Fibroblast of gingiva (primary cell): Measurements from ENCODE around the gene FEN1.

ENCODE experiments used
- DNase-seq: peaks from one replicate; pipeline ENCODE4 v3.0.0-alpha.2; 2011; ENCODE audit warnings: low read depth

The FEN1 gene

DNA sequence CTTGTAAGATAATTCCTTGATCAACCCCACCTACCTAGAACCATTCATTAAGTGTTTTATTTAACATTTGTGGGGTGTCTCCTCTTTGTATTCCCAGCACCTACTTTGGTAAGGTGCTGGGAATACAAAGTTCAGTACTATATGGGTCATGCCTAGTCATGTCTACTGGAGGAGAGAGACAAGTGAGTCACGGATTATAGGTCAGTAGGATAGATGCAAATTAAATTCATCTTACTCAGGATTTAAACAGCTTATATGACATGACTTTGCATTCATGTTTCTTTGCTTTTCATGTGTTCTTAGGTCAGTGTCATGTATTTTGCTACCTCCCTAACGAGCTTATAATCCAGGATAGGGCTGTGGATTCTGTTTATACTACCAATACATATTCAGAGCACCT, 27.5 kb downstream of the FEN1 start:
- DNase-seq, result peak; percentile 62

GRCh38 chr11:61826930-61827570, 34.3 kb downstream of the FEN1 start:
- no peak for DNase-seq

- DNase-seq, result peak; percentile 99
These were observed 35.1 kb downstream of the FEN1 start, which contains the start of gene FADS2 for GRCh38 chr11:61827571-61828378. Gene FADS2 (plus strand): TSS chr11:61828300. CDS start chr11:61828391, 91 bp downstream.

DNA sequence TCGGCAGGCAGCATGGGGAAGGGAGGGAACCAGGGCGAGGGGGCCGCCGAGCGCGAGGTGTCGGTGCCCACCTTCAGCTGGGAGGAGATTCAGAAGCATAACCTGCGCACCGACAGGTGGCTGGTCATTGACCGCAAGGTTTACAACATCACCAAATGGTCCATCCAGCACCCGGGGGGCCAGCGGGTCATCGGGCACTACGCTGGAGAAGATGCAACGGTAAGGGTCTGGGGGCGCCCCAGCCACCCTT, 35.6 kb downstream of the FEN1 start:
- no peak for DNase-seq

GRCh38 chr11:61828629-61829407, 36.1 kb downstream of the FEN1 start:
- no peak for DNase-seq

DNA sequence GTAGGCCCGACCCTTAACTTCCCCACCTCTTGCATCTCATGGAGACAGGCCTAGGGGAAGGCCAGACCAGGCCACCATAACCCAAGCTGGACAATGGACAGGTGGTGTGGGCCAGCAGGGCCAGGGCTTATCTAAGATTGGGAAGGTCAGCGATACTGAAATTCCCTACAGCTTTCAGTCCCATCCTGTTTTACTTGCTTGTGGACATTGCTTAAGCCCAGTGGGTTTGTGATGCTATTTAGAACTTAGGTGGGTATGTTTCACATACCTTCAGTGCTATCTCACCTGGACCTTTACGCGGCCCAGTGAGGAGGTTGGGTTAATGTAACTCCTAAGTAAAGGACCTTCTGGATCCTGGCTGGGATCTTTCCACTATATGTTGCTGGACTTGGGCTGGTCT, 37.1 kb downstream of the FEN1 start:
- no peak for DNase-seq

- DNase-seq, result peak; percentile 45
These were observed 37.8 kb downstream of the FEN1 start for GRCh38 chr11:61830237-61831105.

- DNase-seq, result no peak
These were observed 39.5 kb downstream of the FEN1 start for GRCh38 chr11:61832207-61832606.

DNA sequence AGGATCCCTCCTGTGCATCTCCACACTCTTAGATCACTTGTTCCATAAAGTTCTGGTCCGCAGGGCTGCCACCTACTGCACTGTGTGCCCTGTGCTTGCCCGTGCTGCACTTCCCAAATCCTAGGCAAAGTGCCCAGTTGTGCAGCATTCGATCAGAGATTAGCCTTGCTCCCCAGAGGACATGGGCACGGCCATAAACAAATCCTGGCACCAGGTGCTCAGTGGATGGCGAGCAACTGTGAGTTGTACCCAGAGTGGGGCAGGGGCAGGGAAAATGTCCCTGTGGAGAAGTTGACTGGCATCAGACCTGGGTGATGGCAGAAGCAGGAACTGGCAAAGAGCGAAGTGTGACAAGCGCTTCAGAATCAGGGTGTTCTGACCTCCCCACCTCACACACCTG, 40.0 kb downstream of the FEN1 start:
- no peak for DNase-seq

DNA sequence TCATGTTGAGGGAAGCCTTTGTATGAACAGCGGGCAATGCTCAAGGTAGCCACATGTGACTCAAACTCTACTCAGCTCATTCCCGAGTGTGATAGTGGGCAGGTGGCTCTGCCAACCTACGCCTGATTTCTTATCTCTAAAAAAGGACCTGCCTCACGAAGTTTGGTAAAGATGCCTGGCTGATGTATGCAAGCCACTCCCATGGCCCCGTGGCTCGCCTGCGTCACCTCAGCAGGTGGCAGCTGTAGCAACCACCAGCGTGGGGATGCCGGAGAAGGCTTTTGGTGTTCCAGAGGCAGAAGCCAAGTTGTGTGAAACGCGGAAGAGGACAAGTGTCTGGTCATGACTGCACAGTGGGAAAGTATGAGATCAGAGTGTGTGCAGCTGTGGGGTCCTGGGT, 40.8 kb downstream of the FEN1 start:
- no peak for DNase-seq

- no peak for DNase-seq
These were observed 41.2 kb downstream of the FEN1 start for GRCh38 chr11:61833926-61834277.

DNA sequence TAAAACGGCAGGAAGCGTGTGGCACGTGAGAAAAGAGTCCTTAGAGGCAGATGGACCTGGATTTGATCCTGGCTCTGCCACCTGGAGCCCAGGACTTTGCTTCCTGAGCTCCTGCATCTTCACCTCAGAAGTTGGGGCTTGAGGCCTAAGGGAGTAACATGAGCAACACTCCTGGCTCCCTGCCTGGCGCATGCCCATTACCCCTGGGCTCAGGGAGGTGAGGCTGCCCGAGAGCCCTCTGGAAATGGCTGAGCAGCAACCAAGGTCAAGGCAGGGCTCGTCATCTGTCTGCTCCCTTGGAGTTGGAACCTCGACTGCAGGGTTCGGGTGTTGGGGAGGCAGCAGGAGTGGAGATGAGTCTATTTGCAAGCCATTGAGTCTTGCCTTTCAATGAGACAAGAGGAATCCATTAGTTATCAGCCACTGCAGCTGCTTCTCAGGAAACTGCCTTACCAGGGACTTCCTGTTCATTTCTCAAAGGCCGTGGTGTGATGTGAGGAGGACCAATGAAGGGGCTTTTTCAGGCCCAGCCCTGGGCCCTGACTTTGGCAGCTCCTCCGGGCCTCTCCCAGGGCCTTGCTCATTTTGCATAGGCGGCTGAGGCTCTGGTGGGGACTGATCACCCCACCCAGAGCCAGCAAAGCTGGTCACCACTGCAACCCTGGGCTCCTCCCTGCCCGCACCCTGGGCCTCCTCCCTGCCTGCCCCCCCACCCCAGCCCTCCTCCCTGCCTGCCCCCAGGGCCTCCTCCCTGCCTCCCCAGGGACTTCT, 41.8 kb downstream of the FEN1 start:
- DNase-seq, result peak; percentile 81

GRCh38 chr11:61836193-61836592, 43.5 kb downstream of the FEN1 start:
- no peak for DNase-seq

DNA sequence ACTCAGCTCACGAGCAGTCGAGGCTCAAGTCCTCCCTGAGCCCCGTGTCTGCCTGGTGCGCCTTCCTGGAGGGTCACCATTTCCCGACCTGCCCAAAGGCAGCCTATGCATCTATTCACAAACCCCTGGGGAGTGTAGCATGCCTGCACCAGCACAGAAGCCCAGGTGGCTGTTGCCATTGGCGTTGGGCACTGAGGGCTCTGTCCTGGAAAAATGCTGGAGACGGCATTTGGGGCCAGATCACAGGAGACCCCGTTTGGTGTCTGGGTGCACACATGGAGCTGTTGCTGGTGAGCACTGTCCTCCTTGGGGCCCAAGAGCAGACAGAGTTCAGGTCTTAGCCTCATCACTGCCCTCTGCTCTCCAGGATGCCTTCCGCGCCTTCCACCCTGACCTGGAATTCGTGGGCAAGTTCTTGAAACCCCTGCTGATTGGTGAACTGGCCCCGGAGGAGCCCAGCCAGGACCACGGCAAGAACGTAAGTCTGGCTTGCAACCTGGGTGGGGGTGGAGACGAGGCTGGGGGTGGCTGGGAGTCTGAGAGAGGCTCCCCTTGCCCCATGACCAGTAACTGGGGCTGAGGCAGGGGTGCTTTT, 44.8 kb downstream of the FEN1 start:
- no peak for DNase-seq

DNA sequence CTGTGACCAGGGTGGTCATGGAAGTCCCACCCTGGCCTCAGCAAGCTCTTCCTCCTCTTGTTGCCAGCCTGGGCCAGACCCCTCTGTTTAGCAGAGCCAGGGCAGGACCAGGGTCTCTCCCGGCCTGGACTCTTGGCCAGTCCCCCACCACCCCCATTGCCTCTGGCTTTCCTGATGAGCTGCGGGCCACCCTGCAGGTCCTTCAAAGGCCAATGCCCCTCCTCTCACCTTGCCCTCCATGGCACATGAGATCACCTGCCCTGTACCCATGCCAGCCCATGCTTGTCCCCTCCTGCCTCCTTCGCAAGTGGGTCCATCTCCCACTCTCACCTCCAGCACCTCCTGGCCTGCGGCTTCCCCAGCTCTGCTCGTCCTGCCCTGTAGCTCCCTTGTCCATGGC, 45.8 kb downstream of the FEN1 start:
- no peak for DNase-seq

- no peak for DNase-seq
These were observed 46.2 kb downstream of the FEN1 start for GRCh38 chr11:61838921-61839320.

DNA sequence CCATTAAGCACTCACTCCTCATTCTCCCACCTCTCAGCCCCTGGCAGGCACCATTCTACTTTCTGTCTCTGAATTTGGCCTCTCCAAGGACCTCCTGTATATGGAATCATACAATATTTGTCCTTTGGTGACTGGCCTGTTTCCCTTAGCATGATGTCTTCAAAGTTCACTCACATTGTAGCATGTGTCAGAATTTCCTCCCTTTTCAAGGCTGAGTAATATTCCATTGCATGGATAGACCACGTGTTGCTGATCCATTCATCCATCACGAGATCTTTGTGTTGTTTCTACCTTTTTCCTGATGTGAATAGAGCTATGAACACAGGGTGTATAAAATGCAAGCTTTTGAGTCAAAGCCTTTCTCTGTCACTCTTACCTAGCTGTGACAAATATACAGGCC, 47.0 kb downstream of the FEN1 start:
- no peak for DNase-seq

GRCh38 chr11:61840371-61840770, 47.7 kb downstream of the FEN1 start:
- no peak for DNase-seq

- DNase-seq, result no peak
These were observed 49.2 kb downstream of the FEN1 start for GRCh38 chr11:61841636-61842527.

DNA sequence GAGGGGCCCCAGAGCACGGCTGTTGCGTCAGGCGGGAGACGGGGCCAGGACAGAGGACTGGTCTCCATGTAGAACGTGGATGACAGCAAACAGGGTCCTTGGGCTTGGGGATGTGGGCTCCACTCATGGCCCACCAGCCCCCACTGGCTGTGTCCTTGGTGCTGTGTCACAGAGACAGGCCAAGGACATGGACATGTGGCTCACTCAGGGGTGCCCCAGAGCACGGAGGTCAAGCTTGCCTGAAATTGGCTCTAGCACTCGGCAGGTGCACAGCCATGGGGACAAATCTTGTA, 49.8 kb downstream of the FEN1 start:
- DNase-seq, result no peak
